Tibial artery (tissue), 4 donors: ENCODE results near the gene ZNF441.
"Not testable (repeated sequence)": the region's sequence is repeated elsewhere in the genome, so short reads cannot be mapped to it uniquely, and the experiment has no call there.

Experiments
- DNase-seq, 2 donors: peaks; one replicate each; pipeline ENCODE4 v3.0.0-alpha.2; 2019
- H3K27ac ChIP-seq, 2 donors: fragments of 200-600 bp; sonication (generic) in 1 of 2; 1 replicate in 1 of 2; 2 replicates in 1 of 2; pipeline ENCODE4 v1.5.1; 2018 to 2019; ENCODE audit warnings: mild to moderate bottlenecking in 1 of 2
- H3K27me3 ChIP-seq, 2 donors: fragments of 200-600 bp; sonication (generic) in 1 of 2; one replicate each; pipeline versions ENCODE4 v1.5.1 to v1.6.0; 2016 to 2019
- H3K36me3 ChIP-seq, 3 donors: fragments of 200-600 bp; sonication (generic) in 2 of 3; one replicate each; pipeline ENCODE4 v1.5.1; 2016 to 2019; ENCODE audit warnings: mild to moderate bottlenecking in 2 of 3
- H3K4me1 ChIP-seq, 4 donors: fragments of 200-600 bp; sonication (generic) in 2 of 4; 1 replicate in 3 of 4; 2 replicates in 1 of 4; pipeline ENCODE4 v1.5.1; 2016 to 2019
- H3K4me3 ChIP-seq, 2 donors: fragments of 200-600 bp; sonication (generic) in 1 of 2; 1 replicate in 1 of 2; 2 replicates in 1 of 2; pipeline ENCODE4 v1.5.1; 2018 to 2019; ENCODE audit warnings: mild to moderate bottlenecking in 2 of 2
- H3K9me3 ChIP-seq, 3 donors: fragments of 200-600 bp; sonication (generic) in 1 of 3; one replicate each; pipeline ENCODE4 v1.5.1; 2016 to 2019
- intact Hi-C: fragments of 100-400 bp; cut with DNase I; formaldehyde crosslinking; loops from one replicate; pipeline ENCODE4 v1.15.0; 2023; ENCODE audit warnings: low total_unique reads
- TF ChIP-seq, protein P1 (sequence below), 2 experiments: fragments of 200-600 bp in 1 of 2; fragments of 450-650 bp in 1 of 2; IDR thresholded peaks; one replicate each; pipeline ENCODE4 v1.5.1; 2017 to 2019; ENCODE audit warnings: antibody characterized with exemption in 2 of 2, mild to moderate bottlenecking in 1 of 2, moderate library complexity in 1 of 2

The ZNF441 gene

DNA sequence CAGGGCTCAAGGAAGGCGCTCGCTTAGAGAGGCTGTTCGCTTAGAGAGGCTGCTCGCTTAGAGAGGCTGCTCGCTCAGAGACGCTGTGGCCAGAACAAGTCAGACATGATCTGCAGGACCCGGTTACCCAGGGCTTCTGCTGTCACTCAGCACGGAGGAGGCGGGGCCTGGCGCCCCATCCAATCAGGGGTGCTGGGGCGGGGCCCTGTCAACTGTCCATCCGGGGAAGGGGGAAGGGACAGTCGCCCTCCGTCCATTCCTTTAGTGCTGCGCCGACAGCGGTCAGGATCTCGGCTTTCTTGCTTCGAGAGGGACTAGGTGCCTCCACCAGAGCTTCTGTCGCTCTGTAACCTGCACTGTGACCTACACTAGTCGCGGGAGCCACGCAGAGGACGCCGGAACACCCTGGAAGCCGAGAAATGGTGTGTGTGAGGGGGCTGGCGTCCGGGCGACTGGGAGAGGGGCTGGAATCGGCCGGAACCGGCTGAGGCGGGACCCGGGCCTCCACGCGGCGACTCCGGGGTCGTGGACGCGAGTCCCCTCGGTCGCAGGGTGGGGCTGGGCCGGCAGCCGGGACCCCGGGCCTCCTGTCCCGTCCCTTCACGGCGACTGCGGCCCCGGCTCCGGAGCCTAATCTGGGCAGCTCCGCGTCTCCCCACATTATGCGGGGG is 47.4 kb downstream of the ZNF441 start, which contains the start of gene ZNF440:
TSS of gene ZNF440 (plus strand) at position 245 of the 671 bp plus-strand sequence. CDS start at position 420, 175 bp downstream.
- Histone ChIP-seq H3K27me3 (no peaks in the 10 kb centered on the region), H3K4me3 (peak within 1 kb of the TSS; percentile 65 to 86), H3K27ac (peak within 1 kb of the TSS; percentile 91 to 92), H3K4me1 (peaks cover 0 to 23% (median 9%) of the 10 kb centered on the region in 4 donors), H3K9me3 (no peaks in the 10 kb centered on the region), H3K36me3 (peaks cover 0 to 8% (median 0%) of the 10 kb centered on the region in 3 donors)
- TF ChIP-seq, protein P1, sequence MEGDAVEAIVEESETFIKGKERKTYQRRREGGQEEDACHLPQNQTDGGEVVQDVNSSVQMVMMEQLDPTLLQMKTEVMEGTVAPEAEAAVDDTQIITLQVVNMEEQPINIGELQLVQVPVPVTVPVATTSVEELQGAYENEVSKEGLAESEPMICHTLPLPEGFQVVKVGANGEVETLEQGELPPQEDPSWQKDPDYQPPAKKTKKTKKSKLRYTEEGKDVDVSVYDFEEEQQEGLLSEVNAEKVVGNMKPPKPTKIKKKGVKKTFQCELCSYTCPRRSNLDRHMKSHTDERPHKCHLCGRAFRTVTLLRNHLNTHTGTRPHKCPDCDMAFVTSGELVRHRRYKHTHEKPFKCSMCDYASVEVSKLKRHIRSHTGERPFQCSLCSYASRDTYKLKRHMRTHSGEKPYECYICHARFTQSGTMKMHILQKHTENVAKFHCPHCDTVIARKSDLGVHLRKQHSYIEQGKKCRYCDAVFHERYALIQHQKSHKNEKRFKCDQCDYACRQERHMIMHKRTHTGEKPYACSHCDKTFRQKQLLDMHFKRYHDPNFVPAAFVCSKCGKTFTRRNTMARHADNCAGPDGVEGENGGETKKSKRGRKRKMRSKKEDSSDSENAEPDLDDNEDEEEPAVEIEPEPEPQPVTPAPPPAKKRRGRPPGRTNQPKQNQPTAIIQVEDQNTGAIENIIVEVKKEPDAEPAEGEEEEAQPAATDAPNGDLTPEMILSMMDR (IDR thresholded peaks at IDR 0.05), result peak in 1 of 2 experiments; percentile 19
- DNase-seq, result peak; percentile 97 to 98
- intact Hi-C loops, result no loop called here

- Histone ChIP-seq H3K27me3 (no peaks in the 10 kb centered on the region), H3K27ac (peak overlapping the region; percentile 91 to 92), H3K36me3 (peaks cover 0 to 9% (median 5%) of the 10 kb centered on the region in 3 donors), H3K4me1 (peaks cover 0 to 23% (median 9%) of the 10 kb centered on the region in 4 donors), H3K4me3 (peak overlapping the region; percentile 65 to 86), H3K9me3 (no peaks in the 10 kb centered on the region)
- TF ChIP-seq, protein P1 (IDR thresholded peaks at IDR 0.05), result no peak
- DNase-seq, result no peak
- intact Hi-C loops, result no loop called here
Measured at GRCh38 chr19:11814700-11815035, 47.9 kb downstream of the ZNF441 start.

DNA sequence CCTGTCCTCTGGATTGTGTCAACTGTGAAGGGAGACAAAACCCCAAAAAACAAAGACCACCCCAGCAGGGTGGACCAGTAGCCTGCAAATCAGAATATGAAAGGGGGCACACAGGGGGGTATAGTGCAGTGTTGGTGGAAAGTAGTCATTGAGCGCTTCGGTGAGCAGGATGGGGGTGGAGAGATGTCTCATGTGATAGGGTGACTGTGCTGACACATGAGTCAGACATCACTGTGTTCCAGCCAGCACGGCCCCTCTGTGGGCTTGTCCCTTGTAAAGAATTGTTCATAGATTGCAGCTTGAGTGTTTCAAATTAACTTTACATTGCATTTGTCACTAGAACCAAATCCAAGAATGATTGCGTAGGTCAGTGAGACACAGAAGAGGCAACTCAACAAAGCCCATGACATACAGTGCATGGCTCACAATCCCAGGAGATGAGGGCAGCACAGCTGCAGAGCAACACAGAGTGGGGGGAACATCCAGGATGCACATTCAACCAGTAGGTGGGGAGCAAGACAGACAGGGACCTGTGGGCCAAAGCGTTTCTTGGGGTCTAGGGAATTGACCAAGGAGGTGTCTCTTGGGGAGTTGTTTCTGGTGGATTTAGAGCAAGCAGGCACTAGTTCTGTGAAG is 54.8 kb downstream of the ZNF441 start:
- no peak for DNase-seq
- H3K27ac ChIP-seq, result no peak overlapping the region
- H3K9me3 ChIP-seq, result peaks cover 0 to 19% (median 0%) of the 10 kb centered on the region in 3 donors
- H3K4me3 ChIP-seq, result no peak overlapping the region
- H3K36me3 ChIP-seq, result peaks cover 16 to 32% (median 25%) of the 10 kb centered on the region in 3 donors
- TF ChIP-seq, protein P1 (IDR thresholded peaks at IDR 0.05), result no peak
- H3K27me3 ChIP-seq, result no peaks in the 10 kb centered on the region
- H3K4me1 ChIP-seq, result no peaks in the 10 kb centered on the region
- intact Hi-C loops, result no loop called here

DNA sequence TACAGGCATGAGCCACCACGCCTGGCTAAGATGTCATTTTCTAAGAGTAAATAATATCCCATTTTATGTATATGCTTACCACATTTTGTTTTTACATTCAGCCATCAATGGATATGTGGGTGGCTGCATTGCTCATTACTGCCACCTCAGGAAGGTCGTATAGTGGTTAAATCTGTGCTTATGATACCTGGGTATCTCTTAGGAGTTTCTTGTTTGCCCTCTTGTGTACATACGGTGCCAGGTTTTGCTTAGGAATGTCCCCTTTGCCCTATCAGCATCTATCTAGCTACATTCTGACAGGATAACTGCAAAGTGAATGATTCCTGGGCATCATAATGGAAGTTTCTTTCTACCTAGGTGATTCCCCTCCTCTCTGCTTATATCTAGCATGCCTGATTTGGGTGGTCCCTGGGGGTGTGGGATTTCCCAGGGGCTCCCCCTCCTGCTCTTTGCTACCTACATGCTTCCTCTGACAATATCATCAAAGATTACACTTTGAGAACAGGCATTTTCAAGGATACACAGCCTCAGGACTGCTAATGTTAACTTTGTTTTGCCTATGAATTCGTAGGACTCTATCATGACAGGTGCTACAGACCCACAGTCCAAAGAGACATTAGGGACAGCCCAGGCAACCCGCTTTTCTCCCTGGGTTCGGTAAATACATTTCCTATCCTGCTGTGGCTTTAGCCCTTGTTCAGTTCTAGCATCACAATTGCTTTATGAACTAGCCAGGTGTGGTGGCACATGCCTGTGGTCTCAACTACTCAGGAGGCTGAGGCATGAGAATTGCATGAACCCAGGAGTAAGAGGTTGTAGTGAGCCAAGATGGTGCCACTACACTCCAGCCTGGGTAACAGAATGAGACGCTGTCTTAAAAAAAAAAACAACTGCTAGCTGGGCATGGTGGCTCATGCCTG is 62.4 kb downstream of the ZNF441 start:
- DNase-seq, H3K4me3 ChIP-seq, H3K4me1 ChIP-seq, H3K27ac ChIP-seq, H3K27me3 ChIP-seq, intact Hi-C loops: not testable (repeated sequence)
- Histone ChIP-seq H3K36me3 (peaks cover 65 to 70% (median 70%) of the 10 kb centered on the region in 3 donors), H3K9me3 (peaks cover 0 to 71% (median 27%) of the 10 kb centered on the region in 3 donors)

- Histone ChIP-seq H3K9me3 (peaks cover 0 to 82% (median 29%) of the 10 kb centered on the region in 3 donors), H3K4me3 (no peak overlapping the region), H3K4me1 (no peaks in the 10 kb centered on the region), H3K36me3 (peaks cover 57 to 68% (median 65%) of the 10 kb centered on the region in 3 donors), H3K27ac (no peak overlapping the region), H3K27me3 (no peaks in the 10 kb centered on the region)
- no peak for DNase-seq
- intact Hi-C loops, result no loop called here
- TF ChIP-seq, protein P1 (IDR thresholded peaks at IDR 0.05), result no peak
Measured at GRCh38 chr19:11832253-11832912, 65.6 kb downstream of the ZNF441 start.
